HG02840 (cell line): ENCODE data around the gene CDYL.
A peak's percentile ranks its signal among the peaks of the same experiment; 100 is the strongest.

Experiments used
- ATAC-seq: cut with Tn5 transposase; IDR thresholded peaks from one replicate; pipeline ENCODE4 v1.9.1; 2021; ENCODE audit warnings: mild to moderate bottlenecking, moderate library complexity, moderate number of reproducible peaks; ENCODE audit not compliant: unreplicated experiment, low FRiP score

The CDYL gene

GRCh38 chr6:4872841-4873240, 96.6 kb downstream of the CDYL start:
- ATAC-seq: no peak

- ATAC-seq: no peak
Measured at GRCh38 chr6:4873928-4874327, 97.7 kb downstream of the CDYL start.

- peak; percentile 65 for ATAC-seq
Measured at GRCh38 chr6:4879741-4880275, 103.6 kb downstream of the CDYL start.

GRCh38 chr6:4880363-4880762, 104.2 kb downstream of the CDYL start:
- ATAC-seq: no peak

GRCh38 chr6:4883298-4883697, 107.1 kb downstream of the CDYL start:
- no peak for ATAC-seq

- ATAC-seq: no peak
Measured at GRCh38 chr6:4884646-4885340, 108.6 kb downstream of the CDYL start.

- no peak for ATAC-seq
Measured at GRCh38 chr6:4885341-4885933, 109.2 kb downstream of the CDYL start.

GRCh38 chr6:4888841-4889240, 112.6 kb downstream of the CDYL start:
- no peak for ATAC-seq

GRCh38 chr6:4889701-4890100, 113.5 kb downstream of the CDYL start:
- no peak for ATAC-seq

- no peak for ATAC-seq
Measured at GRCh38 chr6:4890191-4890590, 114.0 kb downstream of the CDYL start.

GRCh38 chr6:4890627-4891026, 114.4 kb downstream of the CDYL start:
- ATAC-seq: no peak

- ATAC-seq: no peak
Measured at GRCh38 chr6:4891141-4891540, 114.9 kb downstream of the CDYL start.

GRCh38 chr6:4892785-4893485, 116.7 kb downstream of the CDYL start:
- no peak for ATAC-seq

GRCh38 chr6:4894049-4894448, 117.8 kb downstream of the CDYL start:
- ATAC-seq: no peak

- ATAC-seq: no peak
Measured at GRCh38 chr6:4895971-4896370, 119.8 kb downstream of the CDYL start.

- no peak for ATAC-seq
Measured at GRCh38 chr6:4896401-4896800, 120.2 kb downstream of the CDYL start.

- ATAC-seq: no peak
Measured at GRCh38 chr6:4899249-4900034, 123.2 kb downstream of the CDYL start.

- peak; percentile 54 for ATAC-seq
Measured at GRCh38 chr6:4901386-4902061, 125.3 kb downstream of the CDYL start.

- no peak for ATAC-seq
Measured at GRCh38 chr6:4902363-4902762, 126.2 kb downstream of the CDYL start.

GRCh38 chr6:4903121-4903520, 126.9 kb downstream of the CDYL start:
- ATAC-seq: no peak
